ENCODE data around the gene PCSK6.
"Not testable (repeated sequence)": the region's sequence is repeated elsewhere in the genome, so short reads cannot be mapped to it uniquely, and the experiment has no call there.

PCSK6 gene

DNA sequence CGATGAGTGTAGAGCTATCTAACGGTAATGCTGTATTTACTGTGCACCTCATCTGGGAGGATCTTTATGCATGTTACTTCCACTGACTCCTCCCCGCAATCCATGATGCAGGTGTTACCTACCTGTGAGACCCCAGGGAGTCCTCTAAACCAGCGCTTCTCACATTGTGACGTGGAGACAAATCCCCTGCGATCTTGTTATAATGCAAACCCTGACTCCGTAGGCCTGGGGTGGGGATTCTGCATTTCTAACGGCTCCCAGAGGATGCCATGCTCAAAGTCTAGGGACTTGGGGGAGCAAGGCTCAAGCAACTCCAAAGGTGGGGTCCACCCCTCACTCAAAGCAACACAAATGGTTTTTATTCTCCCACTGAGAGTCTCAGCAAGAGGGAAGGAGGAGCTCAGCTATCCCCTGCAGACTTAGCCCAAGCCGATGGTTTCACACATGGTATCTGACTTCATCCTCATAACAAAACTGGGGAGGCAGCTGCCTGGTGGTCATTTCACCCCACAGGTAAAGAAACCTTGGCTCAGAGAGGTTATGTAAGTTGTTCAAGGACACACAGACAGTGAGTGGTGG, 63.6 kb downstream of the PCSK6 start:
- H3K36me3 ChIP-seq (ENCODE audit: low read length), result no peaks in the 10 kb centered on the region

DNA sequence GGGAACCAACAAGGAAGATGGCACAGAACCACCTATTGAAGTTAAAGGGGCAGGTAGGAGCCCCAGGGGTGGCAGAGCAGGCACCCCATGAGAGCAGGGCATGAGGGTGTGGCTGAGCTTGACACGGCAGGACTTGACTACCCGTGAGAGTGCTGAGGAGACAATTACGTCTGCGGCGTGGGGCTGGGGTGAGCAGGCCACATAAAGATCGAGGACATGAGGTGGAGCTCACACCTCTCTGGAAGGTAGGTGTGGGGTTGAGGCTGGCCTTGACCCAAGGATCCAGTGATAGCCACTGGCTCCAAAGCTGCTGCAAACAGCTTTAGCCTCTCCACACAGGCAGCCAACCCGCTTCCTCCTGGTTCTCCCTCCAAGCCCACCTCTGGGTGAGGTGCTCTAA, 64.5 kb downstream of the PCSK6 start:
- H3K4me2 ChIP-seq (ENCODE audit: low read depth, low read length, poor library complexity, severe bottlenecking), result no peak overlapping the region
- no peak overlapping the region for H3K27ac ChIP-seq (ENCODE audit: low read depth, low read length)
- no peak overlapping the region for H3K4me3 ChIP-seq (ENCODE audit: insufficient read depth, low read length, poor library complexity, severe bottlenecking)
- no peaks in the 10 kb centered on the region for H3K9me2 ChIP-seq (replicated peaks; ENCODE audit: insufficient read depth, low read length)
- TF ChIP-seq, protein P1, sequence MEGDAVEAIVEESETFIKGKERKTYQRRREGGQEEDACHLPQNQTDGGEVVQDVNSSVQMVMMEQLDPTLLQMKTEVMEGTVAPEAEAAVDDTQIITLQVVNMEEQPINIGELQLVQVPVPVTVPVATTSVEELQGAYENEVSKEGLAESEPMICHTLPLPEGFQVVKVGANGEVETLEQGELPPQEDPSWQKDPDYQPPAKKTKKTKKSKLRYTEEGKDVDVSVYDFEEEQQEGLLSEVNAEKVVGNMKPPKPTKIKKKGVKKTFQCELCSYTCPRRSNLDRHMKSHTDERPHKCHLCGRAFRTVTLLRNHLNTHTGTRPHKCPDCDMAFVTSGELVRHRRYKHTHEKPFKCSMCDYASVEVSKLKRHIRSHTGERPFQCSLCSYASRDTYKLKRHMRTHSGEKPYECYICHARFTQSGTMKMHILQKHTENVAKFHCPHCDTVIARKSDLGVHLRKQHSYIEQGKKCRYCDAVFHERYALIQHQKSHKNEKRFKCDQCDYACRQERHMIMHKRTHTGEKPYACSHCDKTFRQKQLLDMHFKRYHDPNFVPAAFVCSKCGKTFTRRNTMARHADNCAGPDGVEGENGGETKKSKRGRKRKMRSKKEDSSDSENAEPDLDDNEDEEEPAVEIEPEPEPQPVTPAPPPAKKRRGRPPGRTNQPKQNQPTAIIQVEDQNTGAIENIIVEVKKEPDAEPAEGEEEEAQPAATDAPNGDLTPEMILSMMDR (IDR thresholded peaks at IDR 0.05; ENCODE audit: insufficient read depth, low read length, poor library complexity, severe bottlenecking), result no peak
- no peak for TF ChIP-seq EZH2phosphoT487 (conservative IDR thresholded peaks at IDR 0.05; ENCODE audit: low read length)
- H3K27me3 ChIP-seq (ENCODE audit: low read length), result no peaks in the 10 kb centered on the region
- H3K9me3 ChIP-seq (ENCODE audit: insufficient read depth, low read length), result no peaks in the 10 kb centered on the region
- no peaks in the 10 kb centered on the region for H3K79me2 ChIP-seq (ENCODE audit: insufficient read depth, low read length)
- H2AFZ ChIP-seq (ENCODE audit: low read depth, low read length, severe bottlenecking), result no peak overlapping the region
- no peak overlapping the region for H3K9ac ChIP-seq (ENCODE audit: low read length)
- no peaks in the 10 kb centered on the region for H3K36me3 ChIP-seq (ENCODE audit: low read length)
- H4K20me1 ChIP-seq (ENCODE audit: low read depth, low read length), result no peaks in the 10 kb centered on the region
- no peaks in the 10 kb centered on the region for H3F3A ChIP-seq (ENCODE audit: insufficient read depth)

More for the DNA sequence above, 63.6 kb downstream of the PCSK6 start:
- Histone ChIP-seq H3K4me2 (ENCODE audit: low read depth, low read length, poor library complexity, severe bottlenecking) (no peak overlapping the region), H3K9me3 (ENCODE audit: insufficient read depth, low read length) (no peaks in the 10 kb centered on the region), H3K9me2 (replicated peaks; ENCODE audit: insufficient read depth, low read length) (no peaks in the 10 kb centered on the region), H3K9ac (ENCODE audit: low read length) (no peak overlapping the region), H4K20me1 (ENCODE audit: low read depth, low read length) (no peaks in the 10 kb centered on the region), H2AFZ (ENCODE audit: low read depth, low read length, severe bottlenecking) (no peak overlapping the region), H3F3A (ENCODE audit: insufficient read depth) (no peaks in the 10 kb centered on the region), H3K4me3 (ENCODE audit: insufficient read depth, low read length, poor library complexity, severe bottlenecking) (no peak overlapping the region), H3K27ac (ENCODE audit: low read depth, low read length) (no peak overlapping the region), H3K79me2 (ENCODE audit: insufficient read depth, low read length) (no peaks in the 10 kb centered on the region), H3K27me3 (ENCODE audit: low read length) (no peaks in the 10 kb centered on the region)
- TF ChIP-seq, protein P1 (IDR thresholded peaks at IDR 0.05; ENCODE audit: insufficient read depth, low read length, poor library complexity, severe bottlenecking), result no peak
- no peak for TF ChIP-seq EZH2phosphoT487 (conservative IDR thresholded peaks at IDR 0.05; ENCODE audit: low read length)

DNA sequence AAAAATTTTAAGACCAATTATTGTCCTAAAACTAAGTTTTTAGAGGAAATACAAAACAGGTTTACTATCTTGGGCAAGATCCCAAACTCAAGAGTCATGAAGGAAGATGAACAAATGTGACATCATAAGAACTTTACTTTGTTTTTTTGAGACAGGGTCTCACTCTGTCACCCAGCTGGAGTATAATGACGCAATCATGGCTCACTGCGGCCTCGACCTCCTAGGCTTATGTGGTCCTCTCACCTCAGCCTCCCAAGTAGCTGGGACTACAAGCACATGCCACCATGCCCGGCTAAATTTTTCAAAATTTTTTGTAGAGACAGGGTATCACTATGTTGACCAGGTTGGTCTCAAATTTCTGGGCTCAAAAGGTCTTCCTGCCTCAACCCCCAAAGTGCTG, 69.3 kb downstream of the PCSK6 start:
- Histone ChIP-seq H3K9me3 (ENCODE audit: insufficient read depth, low read length) (no peaks in the 10 kb centered on the region), H3K9me2 (replicated peaks; ENCODE audit: insufficient read depth, low read length) (no peaks in the 10 kb centered on the region), H3K79me2 (ENCODE audit: insufficient read depth, low read length) (no peaks in the 10 kb centered on the region), H2AFZ (ENCODE audit: low read depth, low read length, severe bottlenecking) (no peak overlapping the region), H3K27ac (ENCODE audit: low read depth, low read length) (no peak overlapping the region), H3K27me3 (ENCODE audit: low read length) (no peaks in the 10 kb centered on the region), H3F3A (ENCODE audit: insufficient read depth) (no peaks in the 10 kb centered on the region), H3K4me3 (ENCODE audit: insufficient read depth, low read length, poor library complexity, severe bottlenecking) (no peak overlapping the region), H4K20me1 (ENCODE audit: low read depth, low read length) (no peaks in the 10 kb centered on the region), H3K36me3 (ENCODE audit: low read length) (no peaks in the 10 kb centered on the region; the same call in 1 of the 2 replicates), H3K4me2 (ENCODE audit: low read depth, low read length, poor library complexity, severe bottlenecking) (no peak overlapping the region), H3K9ac (ENCODE audit: low read length) (no peak overlapping the region)
- no peak for TF ChIP-seq EZH2phosphoT487 (conservative IDR thresholded peaks at IDR 0.05; ENCODE audit: low read length)
- TF ChIP-seq, protein P1 (IDR thresholded peaks at IDR 0.05; ENCODE audit: insufficient read depth, low read length, poor library complexity, severe bottlenecking), result no peak

DNA sequence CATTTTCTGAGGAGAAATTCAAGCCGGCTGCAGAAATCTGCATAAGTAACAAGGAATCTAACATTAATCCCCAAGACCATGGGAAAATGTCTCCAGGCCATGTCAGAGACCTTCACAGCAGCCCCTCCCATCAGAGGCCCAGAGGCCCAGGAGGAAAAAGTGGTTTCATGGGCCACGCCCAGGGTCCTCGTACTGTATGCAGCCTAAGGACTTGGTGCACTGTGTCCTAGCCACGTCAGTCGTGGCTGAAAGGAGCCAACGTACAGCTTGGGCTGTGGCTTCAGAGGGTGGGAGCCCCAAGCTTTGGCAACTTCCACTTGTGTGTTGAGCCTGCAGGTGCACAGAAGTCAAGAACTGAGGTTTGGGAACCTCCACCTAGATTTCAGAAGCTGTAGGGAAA, 73.0 kb downstream of the PCSK6 start:
- not testable (repeated sequence) for H3K36me3 ChIP-seq (ENCODE audit: low read length); H3K4me3 ChIP-seq (ENCODE audit: insufficient read depth, low read length, poor library complexity, severe bottlenecking); H3K9ac ChIP-seq (ENCODE audit: low read length); H2AFZ ChIP-seq (ENCODE audit: low read depth, low read length, severe bottlenecking); H3K9me3 ChIP-seq (ENCODE audit: insufficient read depth, low read length); H4K20me1 ChIP-seq (ENCODE audit: low read depth, low read length); H3F3A ChIP-seq (ENCODE audit: insufficient read depth); H3K79me2 ChIP-seq (ENCODE audit: insufficient read depth, low read length); H3K27ac ChIP-seq (ENCODE audit: low read depth, low read length); H3K9me2 ChIP-seq (replicated peaks; ENCODE audit: insufficient read depth, low read length); H3K4me2 ChIP-seq (ENCODE audit: low read depth, low read length, poor library complexity, severe bottlenecking); H3K27me3 ChIP-seq (ENCODE audit: low read length)
